NCI-H2196 (cell line): ENCODE measurements around the gene EHMT2.
"Not testable (repeated sequence)": the region's sequence is repeated elsewhere in the genome, so short reads cannot be mapped to it uniquely, and the experiment has no call there.

Source experiments
- DNase-seq: peaks from one replicate; lab custom pipeline; 2025; ENCODE audit not compliant: unreplicated experiment; lab: John Stamatoyannopoulos, UW

The EHMT2 gene

DNA sequence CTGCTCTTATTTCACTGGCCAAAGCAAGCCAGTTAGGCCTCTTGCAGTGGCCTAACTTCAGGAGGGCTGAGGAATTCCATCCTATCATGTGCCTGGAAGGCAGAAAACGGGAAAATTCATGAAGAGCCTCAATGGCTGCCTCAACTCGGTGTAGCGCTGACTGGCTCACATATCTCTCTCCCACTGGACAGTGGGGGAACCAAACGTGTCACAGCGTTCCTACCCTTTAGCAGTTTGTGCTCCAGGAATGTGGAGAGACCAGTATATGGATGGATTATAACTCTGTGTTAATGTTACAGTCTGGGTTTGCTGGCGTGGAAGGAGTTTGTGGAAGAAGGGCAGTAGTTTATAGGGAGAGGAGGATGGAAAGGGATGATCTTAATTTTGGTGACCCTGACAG, 18.3 kb upstream of the EHMT2 start:
- no peak for DNase-seq

GRCh38 chr6:31915351-31915750, 17.9 kb upstream of the EHMT2 start:
- DNase-seq: no peak

DNA sequence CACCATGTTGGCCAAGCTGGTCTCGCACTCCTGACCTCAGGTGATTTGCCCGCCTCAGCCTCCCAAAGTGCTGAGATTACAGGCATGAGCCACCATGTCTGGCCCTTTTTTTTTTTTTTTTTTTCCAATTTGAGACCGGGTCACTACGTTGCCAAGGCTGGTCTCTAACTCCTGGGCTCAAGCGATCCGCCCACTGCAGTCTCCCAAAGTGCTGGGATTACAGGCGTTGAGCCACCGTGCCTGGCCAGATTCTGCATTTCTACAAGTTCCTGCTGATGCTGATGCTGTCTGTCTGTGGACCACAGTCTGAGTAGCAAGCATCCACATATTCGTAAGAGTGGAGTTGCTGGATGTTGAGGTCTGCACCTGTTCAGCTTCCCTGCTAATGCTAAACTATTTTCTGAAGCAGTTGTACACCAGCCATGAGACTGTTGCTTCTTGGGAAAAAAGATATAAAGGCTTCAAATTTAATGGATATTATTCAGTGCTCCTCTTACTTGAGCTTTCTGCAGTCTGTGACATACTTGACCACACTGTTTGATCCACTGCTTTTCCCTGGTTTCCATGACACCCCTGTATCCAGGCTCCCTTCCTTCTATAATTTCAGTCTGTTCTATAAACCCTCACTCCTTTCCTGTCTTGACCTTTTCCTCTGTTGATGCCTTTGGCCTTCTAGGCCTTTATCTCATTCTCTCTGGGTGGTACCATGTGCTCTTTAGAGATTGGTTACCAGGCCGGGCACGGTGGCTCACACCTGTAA, 14.5 kb upstream of the EHMT2 start:
- no peak for DNase-seq

DNA sequence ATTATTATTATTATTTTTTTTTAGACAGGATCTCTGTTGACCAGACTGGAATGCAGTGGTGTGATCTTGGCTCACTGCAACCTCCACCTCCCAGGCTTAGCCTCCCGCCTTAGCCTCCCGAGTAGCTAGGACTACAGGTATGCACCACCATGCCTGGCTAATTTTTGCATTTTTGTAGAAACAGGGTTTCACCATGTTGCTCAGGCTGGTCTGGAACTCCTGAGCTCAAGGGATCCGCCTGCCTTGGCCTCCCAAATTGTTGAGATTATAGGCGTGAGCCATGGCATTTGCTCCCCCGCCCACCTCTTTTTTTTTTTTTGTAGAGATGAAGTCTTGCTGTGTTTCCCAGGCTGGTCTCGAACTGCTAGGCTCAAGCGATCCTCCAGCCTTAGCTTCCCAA, 11.8 kb upstream of the EHMT2 start:
- not testable (repeated sequence) for DNase-seq

- no peak for DNase-seq
Observed at GRCh38 chr6:31908791-31909190, 11.3 kb upstream of the EHMT2 start.

DNA sequence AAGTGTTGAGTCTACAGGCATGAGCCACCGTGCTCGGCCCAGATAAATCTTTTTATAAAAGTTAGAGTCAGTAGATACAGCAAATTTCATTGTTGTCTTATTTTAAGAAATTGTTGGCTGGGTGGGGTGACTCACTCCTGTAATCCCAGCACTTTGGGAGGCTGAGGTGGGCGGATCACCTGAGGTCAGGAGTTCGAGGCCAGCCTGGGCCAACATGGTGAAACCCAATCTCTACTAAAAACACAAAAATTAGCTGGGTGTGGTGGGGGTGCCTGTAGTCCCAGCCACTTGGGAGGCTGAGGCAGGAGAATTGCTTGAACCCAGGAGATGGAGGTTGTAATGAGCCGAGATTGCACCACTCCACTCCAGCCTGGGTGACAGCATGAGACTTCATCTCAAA, 10.8 kb upstream of the EHMT2 start:
- not testable (repeated sequence) for DNase-seq

DNA sequence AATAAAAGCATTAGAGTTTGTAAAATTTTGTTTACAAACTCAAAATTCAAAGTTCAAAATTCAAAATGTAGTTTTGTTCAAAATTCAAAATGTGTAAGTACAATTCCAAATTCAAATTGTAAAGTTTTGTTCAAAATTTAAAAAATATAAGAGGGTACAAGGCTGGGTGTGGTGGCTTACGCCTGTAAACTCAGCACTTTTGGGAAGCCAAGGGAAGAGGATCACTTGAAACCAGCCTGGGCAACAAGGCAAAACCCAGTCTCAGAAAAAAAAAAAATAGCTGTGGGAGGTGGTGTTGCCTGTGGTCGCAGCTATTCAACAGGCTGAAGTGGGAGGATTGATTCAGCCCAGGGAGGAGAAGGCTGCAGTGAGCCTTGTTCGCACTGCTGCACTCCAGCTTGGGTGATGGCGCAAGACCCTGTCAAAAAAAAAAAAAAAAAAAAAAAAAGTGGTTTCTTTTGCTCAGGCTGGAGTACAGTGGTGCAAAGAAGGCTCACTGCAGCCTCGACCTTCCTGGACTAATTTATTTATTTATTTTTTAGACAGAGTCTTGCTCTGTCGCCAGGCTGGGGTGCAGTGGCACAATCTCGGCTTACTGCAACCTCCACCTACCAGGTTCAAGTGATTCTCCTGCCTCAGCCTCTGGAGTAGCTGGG, 9.8 kb upstream of the EHMT2 start:
- DNase-seq: no peak

- DNase-seq: not testable (repeated sequence)
Observed at GRCh38 chr6:31906727-31907126, 9.2 kb upstream of the EHMT2 start.

GRCh38 chr6:31906122-31906521, 8.6 kb upstream of the EHMT2 start:
- no peak for DNase-seq

- DNase-seq: no peak
Observed at GRCh38 chr6:31905041-31905440, 7.5 kb upstream of the EHMT2 start.

DNA sequence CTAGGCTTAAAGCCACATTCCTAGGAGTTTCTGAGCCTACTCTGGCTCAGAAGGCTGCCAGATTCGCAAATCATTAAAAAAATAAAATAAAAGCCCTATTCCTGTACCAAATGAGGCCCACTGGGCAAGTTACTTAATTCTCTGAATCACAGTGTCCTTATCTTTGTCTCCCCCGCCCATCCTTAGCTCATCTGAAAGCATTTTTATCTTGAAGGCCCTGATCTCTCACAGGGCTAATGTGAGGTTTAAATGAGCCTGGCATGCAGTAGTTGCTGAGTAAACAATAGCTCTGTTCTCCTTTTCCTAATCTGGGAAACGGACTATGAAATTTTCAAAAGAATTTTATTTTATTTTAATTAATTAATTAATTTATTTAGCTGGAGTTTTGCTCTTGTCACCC, 6.5 kb upstream of the EHMT2 start:
- no peak for DNase-seq

DNA sequence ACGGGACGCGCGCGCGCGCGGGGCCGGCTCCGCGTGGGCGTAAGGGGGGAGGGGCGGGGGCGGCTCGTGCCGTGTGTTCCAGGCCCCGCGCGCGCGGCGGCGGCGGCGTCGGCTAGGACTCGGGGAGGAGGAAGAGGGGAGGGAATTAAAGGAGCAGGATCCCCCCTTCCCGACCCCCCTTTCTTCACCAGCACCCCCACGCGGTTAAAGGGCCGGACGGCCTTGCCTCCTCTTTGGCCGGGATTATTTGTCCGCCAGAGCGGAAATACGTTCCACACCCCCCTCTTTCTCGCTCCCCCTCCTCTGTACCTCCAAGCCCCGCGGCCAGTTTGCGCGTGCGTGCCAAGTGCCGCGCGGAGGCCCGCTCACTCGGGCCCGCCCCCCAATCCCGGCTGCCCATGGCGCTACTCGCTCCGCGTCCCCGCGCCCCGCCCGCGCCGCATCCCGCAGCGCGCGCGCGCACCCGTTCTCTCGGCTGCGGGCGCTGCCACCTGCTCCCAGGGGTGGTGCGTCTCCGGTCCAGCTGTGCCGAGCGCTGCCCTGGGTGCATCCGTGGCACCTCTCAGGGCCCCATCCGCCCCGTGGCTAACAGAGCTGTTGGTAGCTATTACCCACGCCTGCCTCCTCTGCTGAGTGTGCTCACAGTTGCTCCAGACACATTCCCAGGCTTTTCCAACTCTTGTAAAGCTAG, 4.6 kb upstream of the EHMT2 start, which contains the start of gene ZBTB12:
TSS of gene ZBTB12 (minus strand) at position 134 of the 691 bp plus-strand sequence. CDS start 781 bp downstream, outside the sequence.
- DNase-seq: peak; percentile 97

DNA sequence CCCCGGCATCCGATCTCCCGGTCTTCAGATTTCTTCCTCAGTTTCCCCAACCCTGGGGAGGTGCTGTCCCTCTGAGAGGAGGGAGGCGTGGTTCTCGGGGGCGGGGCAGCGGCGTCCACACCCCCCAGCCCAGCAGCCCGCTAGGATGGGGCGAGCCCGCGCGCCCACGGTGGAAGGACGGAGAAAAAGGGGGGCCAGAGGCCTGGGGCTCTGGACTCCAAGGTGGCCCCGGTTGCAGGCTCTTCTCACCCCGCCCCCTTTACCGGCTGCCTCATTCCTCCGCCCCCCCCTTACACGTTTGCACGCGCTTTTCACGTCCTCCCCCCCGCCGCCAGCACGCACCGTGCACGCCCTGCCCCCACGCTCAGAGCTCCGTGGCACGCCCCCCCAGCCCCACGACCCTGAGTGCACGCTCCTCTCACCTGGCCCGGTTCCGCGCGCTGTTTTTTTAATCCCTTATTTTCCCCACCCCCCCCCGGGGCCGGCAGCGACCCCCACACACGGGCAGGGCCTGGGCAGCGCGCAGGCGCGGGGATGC, 4.0 kb upstream of the EHMT2 start:
- peak; percentile 39 for DNase-seq

DNA sequence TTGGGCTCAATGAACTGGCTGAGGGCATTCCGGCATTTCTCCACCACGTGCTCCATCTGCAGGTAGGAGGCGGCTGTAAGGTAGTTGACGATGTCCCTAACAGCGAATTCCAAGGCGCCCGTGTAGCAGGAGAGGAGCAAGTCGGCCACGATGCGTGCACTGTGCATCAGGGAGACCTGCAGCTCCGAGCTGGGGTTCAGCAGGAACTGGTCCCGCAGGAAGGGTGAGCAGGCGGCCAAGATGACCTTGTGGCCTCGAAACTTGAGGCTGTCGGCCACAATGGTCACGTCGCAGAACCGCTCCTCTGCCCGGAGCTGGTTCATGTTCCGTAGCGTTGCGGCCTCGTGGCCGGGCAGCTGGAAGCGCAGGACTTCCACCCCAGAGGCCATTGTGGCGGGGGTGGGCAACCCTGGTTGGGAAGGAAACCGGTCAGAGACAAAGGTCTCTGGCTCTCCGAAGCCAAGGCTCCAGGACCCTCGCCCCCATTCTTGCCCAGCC, 3.5 kb upstream of the EHMT2 start:
- no peak for DNase-seq

DNA sequence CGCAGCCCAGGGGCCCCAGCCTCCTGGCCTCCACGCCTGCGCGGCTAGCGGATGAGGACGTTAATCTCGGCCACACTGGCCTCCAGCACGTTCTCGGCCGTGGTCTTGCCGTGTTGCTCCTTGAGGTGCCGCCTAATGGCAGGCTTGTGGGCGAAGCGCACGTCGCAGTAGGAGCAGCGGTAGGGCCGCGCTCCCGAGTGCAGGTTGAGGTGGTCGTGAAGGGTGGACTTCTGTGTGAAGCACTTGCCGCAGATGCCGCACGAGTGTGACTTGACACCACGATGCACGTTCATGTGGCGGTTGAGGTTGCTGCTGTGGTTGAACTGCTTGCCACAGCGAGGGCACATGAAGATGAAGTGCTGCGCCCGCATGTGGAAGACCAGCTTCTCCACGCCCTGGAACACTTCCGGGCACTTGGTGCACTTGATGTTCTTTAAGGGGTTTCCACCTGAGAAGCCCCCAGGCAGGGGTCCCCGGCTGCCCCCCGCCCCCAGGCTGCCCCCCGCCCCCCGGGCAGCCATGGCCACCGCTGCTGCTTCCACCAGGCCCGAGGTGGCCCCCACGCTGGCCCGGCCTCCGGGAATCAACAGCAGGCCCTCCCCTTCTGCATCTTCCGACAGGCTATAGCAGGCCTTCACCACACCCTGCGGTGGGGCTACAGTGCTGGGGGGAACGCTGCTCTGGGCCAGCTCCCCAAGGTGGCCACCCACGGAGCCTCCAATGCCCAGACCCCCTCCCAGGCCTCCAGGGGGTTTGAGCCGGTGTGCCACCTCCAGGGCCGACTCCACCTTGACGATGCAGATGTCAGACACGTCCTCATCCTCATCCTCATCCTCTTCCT, 2.6 kb upstream of the EHMT2 start:
- no peak for DNase-seq

GRCh38 chr6:31899215-31899614, 1.7 kb upstream of the EHMT2 start:
- DNase-seq: no peak

DNA sequence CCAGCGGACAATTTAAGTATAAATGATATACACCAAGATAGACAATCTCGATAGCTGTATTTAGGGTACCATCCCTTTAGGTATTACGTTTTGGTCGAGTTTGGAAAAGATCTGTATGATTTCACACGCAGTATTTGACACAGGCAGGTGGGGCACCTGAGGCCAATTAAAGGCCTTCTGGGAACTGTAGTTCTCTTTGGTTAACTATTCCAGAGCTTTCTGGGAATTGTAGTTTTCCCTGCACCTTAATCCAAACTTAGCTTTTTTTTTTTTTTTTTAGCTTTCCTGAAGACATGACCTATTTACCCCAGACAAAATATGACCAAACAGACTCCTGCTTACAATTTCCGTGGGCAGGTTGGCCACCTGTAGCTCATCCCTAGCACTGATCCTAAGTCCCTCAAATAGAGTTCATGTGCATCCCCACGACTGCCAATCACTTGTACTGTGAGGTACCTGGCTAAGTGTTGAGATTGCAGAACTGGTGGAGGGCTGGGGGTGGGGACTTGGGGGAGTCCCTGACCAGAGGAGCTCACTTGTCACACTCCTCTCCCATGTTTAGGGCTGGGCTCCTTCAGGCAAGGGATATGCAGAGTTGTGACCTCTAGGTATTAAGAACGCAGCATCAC, 999 bp upstream of the EHMT2 start:
- peak; percentile 54 for DNase-seq

DNA sequence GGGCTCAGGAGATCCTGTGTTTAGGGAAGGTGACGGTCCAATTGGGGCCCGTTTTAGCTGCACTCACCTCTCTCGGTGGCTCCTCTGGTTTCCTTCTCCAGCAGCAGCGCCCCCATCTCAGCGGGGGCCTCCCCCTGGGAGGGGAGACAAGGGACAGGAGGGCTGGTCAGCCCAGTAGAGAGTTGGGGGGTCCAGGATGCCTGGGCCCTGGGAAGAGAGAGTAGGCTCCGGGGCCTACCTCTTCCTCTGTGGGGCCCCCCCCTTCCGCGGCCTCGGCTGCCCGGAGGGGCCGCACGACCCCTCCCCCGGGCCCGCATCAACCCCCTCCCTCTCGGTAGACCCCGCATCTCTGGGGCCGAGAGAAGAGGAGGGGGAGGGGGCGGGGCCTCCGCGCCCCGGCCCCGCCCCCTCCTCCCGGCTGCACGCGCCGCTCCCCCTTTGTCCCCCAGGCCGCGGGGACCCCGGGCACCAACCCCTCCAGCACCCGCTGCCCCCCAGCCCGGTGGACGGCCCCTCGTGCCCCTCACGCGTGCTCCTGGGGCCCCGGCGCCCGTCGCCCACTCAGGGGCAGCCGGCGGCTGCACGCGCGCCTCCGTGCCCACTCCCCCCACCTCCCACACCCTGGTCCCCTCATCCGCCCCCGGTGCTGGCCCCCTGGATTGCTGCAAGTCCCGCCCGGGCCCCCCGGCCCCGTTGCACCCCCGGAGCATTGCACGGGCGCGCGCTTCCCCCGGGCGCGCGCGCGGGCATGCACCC, 464 bp downstream of the EHMT2 start:
- DNase-seq: no peak

- no peak for DNase-seq
Observed at GRCh38 chr6:31896493-31896855, 1.0 kb downstream of the EHMT2 start.

DNA sequence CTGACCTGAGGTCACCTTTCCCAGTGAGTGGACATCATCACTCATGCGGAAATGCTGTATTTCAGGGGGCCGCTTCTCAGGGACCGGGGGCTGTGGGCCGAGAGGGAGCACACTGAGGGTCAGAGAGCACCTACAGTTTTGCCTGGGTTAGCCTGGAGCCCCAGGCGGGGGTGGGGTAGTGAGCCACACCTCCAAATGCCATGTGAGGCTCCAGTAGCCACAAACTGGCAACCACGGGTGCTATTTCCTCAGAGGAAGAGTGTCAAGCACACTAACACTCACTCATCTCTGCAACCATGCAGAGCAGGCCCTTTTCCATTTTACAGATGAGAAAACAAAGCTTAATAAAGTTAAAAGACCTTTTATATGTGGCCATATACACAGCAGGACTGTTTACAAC, 4.7 kb downstream of the EHMT2 start:
- DNase-seq: no peak
